Osteocyte (in vitro differentiated cells): Measurements from ENCODE around the gene VCL. TPM values are rescaled to one million over a fixed set of nuclear protein-coding genes. Genes with fewer than 3 reads are reported as not detected.

Source experiments
- DNase-seq: peaks from one replicate; pipeline ENCODE4 v3.0.0; 2021; ENCODE audit warnings: mixed read lengths; ENCODE audit not compliant: unreplicated experiment; ENCODE audit errors: extremely low spot score
- H3K27ac Mint-ChIP-seq: one replicate; pipeline ENCODE4 v1.8.0; 2021; ENCODE audit warnings: mild to moderate bottlenecking, mixed read lengths; ENCODE audit not compliant: unreplicated experiment
- H3K27me3 Mint-ChIP-seq: one replicate; pipeline ENCODE4 v1.8.0; 2021; ENCODE audit warnings: mixed read lengths; ENCODE audit not compliant: unreplicated experiment
- H3K36me3 Mint-ChIP-seq: one replicate; pipeline ENCODE4 v1.8.0; 2021; ENCODE audit warnings: mixed read lengths; ENCODE audit not compliant: unreplicated experiment
- H3K4me1 Mint-ChIP-seq: one replicate; pipeline ENCODE4 v1.8.0; 2021; ENCODE audit warnings: mixed read lengths; ENCODE audit not compliant: unreplicated experiment
- H3K4me3 Mint-ChIP-seq: one replicate; pipeline ENCODE4 v1.8.0; 2021; ENCODE audit warnings: mild to moderate bottlenecking, moderate library complexity, mixed read lengths; ENCODE audit not compliant: unreplicated experiment
- H3K9me3 Mint-ChIP-seq: one replicate; pipeline ENCODE4 v1.8.0; 2021; ENCODE audit warnings: mixed read lengths; ENCODE audit not compliant: unreplicated experiment
- CTCF ChIP-seq: fragments of 200-600 bp; sonication (generic); IDR thresholded peaks from 2 replicates; pipeline ENCODE4 v1.5.0; 2021; ENCODE audit warnings: antibody characterized with exemption, mild to moderate bottlenecking, moderate library complexity
- total RNA-seq: library from RNA; stranded (reverse); gene quantifications from 2 replicates; pipeline ENCODE4 v1.2.1, GENCODE V29; 2021

VCL gene
- total RNA-seq, 1 donor from 2014 or later, result 338 TPM

GRCh38 chr10:74049955-74050354 is 52.0 kb downstream of the VCL start:
- peaks cover 7% of the 10 kb centered on the region for H3K36me3 Mint-ChIP-seq
- no peak for DNase-seq
- TF ChIP-seq CTCF, result no peak
- no peaks in the 10 kb centered on the region for H3K27me3 Mint-ChIP-seq
- no peaks in the 10 kb centered on the region for H3K9me3 Mint-ChIP-seq
- H3K27ac Mint-ChIP-seq, result peak overlapping the region; percentile 78
- peaks cover 73% of the 10 kb centered on the region for H3K4me1 Mint-ChIP-seq
- H3K4me3 Mint-ChIP-seq, result no peak overlapping the region

- peak overlapping the region; percentile 78 for H3K27ac Mint-ChIP-seq
- no peak overlapping the region for H3K4me3 Mint-ChIP-seq
- no peaks in the 10 kb centered on the region for H3K36me3 Mint-ChIP-seq
- no peak for TF ChIP-seq CTCF
- peaks cover 72% of the 10 kb centered on the region for H3K4me1 Mint-ChIP-seq
- no peaks in the 10 kb centered on the region for H3K9me3 Mint-ChIP-seq
- H3K27me3 Mint-ChIP-seq, result no peaks in the 10 kb centered on the region
- no peak for DNase-seq
These were observed 52.7 kb downstream of the VCL start for GRCh38 chr10:74050653-74051052.

DNA sequence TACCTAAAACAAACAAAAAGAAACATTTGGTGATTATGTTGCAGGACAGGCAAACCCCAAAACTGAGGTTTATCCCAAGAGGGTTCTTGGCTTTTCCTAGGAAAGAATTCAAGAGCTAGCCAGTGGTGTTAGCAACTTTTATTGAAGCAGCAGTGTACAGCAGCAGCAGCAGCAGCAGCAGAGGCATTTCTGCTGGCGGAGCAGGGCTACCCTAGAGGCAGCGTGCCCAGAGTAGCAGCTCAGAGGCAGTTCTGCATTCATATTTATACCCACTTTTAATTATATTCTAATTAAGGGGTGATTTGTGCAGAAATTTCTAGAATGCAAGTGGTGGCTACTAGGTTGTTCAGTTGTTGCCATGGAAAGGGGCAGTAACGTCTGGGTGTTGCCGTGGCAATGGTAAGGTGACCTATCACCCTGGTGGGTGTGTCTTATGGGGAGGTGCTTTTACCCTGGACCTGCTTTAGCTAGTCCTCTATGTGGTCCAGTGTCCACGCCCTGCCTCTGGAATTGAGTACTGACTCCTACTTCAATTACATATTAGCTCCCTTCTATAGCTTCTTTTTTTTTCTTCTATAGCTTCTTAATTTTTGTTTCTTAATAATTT is 53.9 kb downstream of the VCL start:
- Mint-ChIP-seq H3K27me3 (no peaks in the 10 kb centered on the region), H3K4me3 (no peak overlapping the region), H3K4me1 (peaks cover 72% of the 10 kb centered on the region), H3K27ac (peak overlapping the region; percentile 78), H3K9me3 (no peaks in the 10 kb centered on the region), H3K36me3 (no peaks in the 10 kb centered on the region)
- no peak for DNase-seq
- no peak for TF ChIP-seq CTCF

GRCh38 chr10:74052994-74053393 is 55.1 kb downstream of the VCL start:
- Mint-ChIP-seq H3K27ac (peak overlapping the region; percentile 48), H3K4me1 (peaks cover 68% of the 10 kb centered on the region), H3K36me3 (no peaks in the 10 kb centered on the region), H3K27me3 (no peaks in the 10 kb centered on the region), H3K4me3 (no peak overlapping the region), H3K9me3 (no peaks in the 10 kb centered on the region)
- no peak for TF ChIP-seq CTCF
- no peak for DNase-seq

- no peaks in the 10 kb centered on the region for H3K27me3 Mint-ChIP-seq
- H3K9me3 Mint-ChIP-seq, result no peaks in the 10 kb centered on the region
- no peak for DNase-seq
- H3K36me3 Mint-ChIP-seq, result no peaks in the 10 kb centered on the region
- no peak overlapping the region for H3K4me3 Mint-ChIP-seq
- peaks cover 53% of the 10 kb centered on the region for H3K4me1 Mint-ChIP-seq
- H3K27ac Mint-ChIP-seq, result peak overlapping the region; percentile 76
- no peak for TF ChIP-seq CTCF
These were observed 57.6 kb downstream of the VCL start for GRCh38 chr10:74055383-74056049.
